Measurements from ENCODE around the gene PTGDR.

PTGDR gene, protein sequence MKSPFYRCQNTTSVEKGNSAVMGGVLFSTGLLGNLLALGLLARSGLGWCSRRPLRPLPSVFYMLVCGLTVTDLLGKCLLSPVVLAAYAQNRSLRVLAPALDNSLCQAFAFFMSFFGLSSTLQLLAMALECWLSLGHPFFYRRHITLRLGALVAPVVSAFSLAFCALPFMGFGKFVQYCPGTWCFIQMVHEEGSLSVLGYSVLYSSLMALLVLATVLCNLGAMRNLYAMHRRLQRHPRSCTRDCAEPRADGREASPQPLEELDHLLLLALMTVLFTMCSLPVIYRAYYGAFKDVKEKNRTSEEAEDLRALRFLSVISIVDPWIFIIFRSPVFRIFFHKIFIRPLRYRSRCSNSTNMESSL

DNA sequence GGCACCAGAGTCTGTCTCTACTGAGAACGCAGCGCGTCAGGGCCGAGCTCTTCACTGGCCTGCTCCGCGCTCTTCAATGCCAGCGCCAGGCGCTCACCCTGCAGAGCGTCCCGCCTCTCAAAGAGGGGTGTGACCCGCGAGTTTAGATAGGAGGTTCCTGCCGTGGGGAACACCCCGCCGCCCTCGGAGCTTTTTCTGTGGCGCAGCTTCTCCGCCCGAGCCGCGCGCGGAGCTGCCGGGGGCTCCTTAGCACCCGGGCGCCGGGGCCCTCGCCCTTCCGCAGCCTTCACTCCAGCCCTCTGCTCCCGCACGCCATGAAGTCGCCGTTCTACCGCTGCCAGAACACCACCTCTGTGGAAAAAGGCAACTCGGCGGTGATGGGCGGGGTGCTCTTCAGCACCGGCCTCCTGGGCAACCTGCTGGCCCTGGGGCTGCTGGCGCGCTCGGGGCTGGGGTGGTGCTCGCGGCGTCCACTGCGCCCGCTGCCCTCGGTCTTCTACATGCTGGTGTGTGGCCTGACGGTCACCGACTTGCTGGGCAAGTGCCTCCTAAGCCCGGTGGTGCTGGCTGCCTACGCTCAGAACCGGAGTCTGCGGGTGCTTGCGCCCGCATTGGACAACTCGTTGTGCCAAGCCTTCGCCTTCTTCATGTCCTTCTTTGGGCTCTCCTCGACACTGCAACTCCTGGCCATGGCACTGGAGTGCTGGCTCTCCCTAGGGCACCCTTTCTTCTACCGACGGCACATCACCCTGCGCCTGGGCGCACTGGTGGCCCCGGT lies at the start of gene PTGDR:
TSS of gene PTGDR (plus strand) at position 198 of the 778 bp plus-strand sequence. CDS start at position 315, 117 bp downstream.
- peak; percentile 23 for DNase-seq (ENCODE audit: low spot score)

DNA sequence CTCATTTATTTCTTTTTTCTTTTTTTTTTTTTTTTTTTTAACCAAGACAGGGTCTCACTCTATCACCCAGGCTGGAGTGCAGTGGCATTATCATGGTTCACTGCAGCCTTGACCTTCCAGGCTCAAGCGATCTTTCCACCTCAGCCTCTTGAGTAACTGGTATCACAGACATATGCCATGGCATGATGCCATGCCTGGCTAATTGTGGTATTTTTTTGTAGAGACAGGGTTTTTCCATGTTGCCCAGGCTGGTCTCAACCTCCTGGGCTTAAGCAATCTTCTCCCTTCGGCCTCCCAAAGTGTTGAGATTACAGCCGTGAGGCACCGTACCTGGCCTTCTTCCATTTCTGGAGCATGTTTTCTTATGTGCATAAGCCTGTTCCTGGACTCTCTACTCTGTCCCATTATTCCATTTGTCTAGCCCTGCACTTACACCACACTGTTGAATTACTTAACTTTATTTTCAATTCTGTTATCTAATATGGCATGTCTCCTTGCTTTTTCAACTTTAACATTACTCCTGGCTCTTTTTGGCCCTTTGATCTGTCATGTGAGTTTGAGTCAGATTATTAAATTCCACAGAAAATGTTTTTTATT lies 47.9 kb upstream of the PTGDR start:
- DNase-seq (ENCODE audit: low spot score): no peak

DNA sequence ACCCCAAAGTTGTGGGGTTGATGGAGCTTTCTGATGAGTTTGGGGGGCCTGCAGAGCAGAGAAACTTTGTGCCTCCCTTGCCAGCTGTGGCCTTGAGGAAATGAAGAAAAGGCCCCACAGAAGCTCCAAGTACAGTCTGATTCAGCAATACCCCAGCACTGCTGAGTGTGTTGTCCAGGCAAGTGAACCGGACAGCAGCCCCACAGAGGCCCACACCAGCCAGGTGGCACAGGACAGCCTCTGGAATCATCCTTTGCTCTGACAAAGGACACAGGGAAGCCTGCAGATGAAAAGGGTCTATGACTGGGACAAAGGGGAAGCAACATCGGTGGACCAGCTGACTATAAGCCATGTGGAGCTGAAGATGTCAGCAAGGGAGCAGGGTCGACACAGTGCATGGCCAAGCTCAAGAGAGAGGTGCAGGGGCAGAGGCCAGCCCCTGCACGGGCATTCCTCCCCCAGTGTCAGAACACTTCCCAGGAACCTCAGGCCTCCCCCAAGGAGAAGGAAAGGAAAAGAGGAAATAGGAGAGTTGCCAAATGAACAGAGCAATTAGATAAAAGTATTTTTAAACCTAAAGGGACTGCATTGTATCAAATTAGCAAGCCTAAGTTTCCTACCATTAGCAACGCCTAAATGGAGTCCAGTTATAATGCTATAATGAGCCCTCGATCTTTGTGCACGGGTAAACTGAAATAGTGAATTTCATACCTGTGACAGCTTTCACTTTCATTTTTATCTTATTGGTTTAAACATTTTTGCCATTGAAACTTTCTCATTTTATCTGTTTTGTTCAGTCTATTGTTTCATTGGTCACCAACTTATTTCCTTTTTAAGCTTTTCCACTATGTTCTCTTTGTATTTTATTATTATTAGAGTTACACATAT lies 46.3 kb upstream of the PTGDR start:
- no peak for DNase-seq (ENCODE audit: low spot score)

DNA sequence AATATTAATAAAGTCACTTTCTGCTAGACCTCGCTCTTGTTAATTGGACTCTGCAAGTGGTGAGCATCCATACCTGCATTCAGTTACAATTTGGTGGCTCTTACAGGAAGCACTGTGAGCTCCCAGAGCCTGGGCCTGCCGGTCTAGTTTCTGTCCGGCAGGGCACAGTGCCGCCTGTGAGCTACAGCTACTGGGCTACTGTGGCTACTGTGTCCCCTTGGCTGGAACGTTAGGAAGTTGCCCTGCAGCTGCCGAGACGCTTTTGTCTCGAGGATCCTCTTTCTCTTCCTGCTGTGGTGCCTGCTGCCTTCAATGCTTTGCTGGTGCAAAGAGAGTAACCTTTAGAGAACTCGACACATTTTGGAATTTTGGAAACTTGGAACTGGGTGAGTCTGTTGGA lies 44.6 kb upstream of the PTGDR start:
- no peak for DNase-seq (ENCODE audit: low spot score)

DNA sequence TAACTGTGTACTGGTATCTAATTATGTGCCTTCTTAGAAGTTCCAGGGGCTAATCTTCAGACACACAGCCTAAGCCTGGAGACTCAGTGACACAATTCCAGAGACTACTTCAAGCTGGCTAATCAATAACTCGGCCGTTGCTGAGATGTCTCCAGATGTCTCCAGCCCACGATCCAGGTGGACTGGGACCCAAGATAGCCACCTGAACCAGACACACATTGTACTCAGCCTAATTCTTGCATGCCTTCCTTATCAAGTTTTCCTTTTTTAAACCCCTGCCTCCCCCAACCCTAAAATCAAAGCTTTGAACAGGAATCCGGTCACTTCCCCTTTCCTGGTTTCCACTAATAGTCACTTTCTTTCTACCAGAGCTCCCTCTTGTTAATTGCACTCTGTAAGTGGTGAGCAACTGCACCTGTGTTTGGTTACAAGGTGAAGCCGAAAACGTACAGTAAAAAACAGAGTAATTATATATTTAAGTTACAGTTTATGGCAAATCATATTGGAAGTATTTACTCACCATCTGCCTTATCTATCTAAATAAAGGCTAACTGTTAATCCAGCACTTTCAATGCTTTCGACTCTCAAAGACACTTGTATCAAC lies 39.8 kb upstream of the PTGDR start:
- DNase-seq (ENCODE audit: low spot score): no peak

DNA sequence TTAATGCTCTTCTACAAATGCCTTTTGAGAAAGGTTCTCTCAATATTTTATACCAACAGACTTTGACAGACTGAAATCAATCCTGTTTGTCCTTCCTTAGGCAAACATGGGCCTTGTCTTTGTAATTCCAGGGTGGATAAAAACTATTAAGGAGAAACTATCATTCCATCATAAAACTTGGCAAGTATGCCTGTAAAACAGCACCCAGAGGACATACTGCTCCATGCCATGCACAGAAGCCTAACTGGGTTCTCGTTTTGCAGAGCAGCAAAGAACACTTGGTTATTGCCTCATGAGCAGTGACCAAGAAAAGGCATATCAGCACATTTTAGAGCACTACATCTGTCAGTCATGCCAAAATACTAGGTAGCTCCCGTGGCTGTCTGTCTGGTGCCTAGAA lies 33.8 kb upstream of the PTGDR start:
- no peak for DNase-seq (ENCODE audit: low spot score)

DNA sequence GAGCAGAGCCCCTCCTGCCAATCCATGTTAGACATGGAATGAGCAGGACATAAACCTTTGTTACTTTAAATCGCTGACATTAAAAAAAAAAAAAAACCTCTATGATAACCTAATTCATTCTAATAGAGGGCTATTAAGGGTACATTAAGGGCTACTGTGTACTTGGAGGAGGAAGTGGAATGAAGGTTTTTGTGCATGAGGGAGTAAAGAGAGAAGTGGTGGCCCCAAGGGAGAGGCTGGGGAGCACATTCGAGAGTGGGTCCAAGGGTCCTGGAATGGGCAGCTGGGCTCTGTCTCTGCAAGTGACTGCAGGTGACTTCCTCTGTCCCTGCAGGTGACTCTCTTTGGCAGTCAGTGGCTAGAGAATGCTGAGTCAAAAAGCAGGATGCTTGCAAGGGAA lies 32.1 kb upstream of the PTGDR start:
- no peak for DNase-seq (ENCODE audit: low spot score)

DNA sequence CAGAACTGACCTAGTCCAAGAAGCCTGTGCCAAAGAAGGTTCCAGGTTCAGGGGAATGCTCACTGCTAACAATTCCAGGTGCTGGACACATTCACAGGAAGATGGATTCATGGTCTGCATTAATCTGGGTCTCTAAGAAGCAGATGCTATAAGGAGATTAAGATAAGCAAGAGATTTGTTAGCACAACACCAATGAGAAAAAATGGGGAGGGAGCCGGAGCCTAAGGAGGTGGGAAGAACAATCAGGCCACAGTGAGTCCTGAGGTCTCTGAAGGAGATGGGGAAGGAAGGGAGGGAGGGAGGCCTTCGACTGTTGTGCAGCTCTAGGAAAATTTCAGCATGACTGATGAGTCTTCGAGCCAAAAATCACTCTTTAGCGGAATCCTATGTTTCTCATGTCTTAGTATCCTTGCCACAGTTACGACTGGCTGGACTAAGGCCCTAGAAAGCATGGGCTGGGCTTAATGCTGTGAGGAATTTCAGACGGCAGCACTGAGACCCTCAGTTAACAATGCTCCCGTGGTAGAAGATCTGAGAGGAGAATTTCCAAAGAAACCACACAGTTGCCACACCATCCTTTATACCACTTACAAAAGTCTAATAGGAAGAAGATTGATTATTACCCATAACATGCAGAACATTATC lies 31.5 kb upstream of the PTGDR start:
- DNase-seq (ENCODE audit: low spot score): no peak

DNA sequence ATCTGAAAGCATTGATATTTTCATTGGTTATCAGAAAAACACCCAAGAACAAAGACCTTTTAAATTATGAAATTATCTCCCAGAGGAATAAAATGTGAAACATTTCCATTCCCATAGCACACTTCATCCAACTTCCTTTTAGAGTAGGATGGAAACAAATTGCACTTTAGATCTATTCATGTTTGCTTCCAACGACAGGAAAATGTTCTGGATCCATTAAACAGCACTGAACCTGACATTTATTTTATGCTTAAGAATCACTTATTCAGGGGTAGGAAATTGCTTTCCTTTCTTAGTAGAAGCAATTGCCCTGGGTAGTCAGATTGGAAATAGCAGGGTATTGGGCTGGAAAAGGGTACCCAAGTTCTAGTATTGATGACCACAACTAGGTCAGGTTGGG lies 28.8 kb upstream of the PTGDR start:
- no peak for DNase-seq (ENCODE audit: low spot score)

DNA sequence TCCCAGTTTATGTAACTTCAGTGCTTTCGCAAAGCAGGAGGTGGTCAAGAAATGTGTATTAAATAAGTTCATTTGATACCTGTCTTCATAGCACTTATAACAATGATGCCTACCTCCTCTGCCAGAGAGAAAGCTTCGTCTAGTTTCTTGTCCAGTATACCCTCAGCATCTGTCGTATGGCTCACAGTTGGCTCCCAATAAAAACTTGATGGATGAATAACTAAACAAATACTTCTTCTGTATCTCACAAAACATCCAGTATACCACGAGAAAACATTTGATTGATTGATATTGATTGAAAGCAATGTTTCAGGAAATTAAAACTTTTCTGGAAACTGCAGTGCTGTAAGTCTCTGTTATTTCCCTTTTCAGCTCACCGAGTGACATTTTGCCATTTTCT lies 26.9 kb upstream of the PTGDR start:
- no peak for DNase-seq (ENCODE audit: low spot score)

DNA sequence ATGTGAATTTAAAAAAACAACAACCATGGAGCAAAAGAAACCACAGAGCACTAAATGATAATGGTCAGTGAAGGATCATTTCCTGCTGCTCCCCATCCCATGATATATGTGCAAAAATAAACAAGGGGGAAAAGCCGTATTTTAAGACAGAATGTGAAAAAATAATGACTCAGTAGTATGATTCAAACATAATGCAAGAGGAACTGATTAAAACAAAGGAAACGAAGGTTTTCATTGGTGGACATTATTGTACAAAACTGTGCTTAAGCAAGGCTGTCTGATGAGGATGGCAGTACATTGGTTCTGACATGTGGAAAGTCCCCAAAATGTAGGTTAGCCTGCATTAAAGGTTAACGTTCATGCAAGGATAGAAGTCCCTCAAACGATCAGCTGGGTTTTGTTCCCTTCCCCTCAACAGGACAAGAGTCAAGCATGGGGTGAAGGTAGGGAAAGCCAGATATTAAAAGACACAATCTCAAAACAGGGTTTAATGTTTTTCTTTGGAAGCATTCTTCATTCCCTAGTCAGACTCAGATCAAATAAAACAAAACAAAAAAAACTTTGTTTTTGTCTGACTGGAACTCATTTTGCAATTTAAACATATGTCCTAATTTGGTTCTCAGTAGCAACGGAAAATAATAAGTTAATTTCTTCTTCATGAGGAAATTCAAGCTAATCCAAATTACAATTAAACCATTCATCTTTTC lies 26.3 kb upstream of the PTGDR start:
- DNase-seq (ENCODE audit: low spot score): peak; percentile 63

DNA sequence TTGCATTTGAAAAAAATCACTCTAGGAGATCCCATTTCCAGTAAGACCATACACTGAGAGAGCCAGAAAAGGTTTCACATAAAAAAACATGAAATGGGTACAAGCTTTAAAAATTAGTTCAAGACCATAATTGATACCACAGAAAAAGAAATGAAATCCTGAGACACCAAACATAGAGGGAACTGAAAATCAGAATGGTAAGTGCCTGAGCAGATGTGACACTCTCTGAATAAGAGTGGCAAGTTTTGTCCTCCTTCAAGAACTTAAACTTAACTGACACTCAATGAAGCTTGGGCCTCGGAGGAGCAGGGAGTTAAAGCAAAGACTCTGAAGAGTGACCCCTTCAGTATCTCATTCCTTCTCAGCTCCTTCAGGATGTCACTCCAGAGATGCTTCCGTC lies 23.2 kb upstream of the PTGDR start:
- no peak for DNase-seq (ENCODE audit: low spot score)

DNA sequence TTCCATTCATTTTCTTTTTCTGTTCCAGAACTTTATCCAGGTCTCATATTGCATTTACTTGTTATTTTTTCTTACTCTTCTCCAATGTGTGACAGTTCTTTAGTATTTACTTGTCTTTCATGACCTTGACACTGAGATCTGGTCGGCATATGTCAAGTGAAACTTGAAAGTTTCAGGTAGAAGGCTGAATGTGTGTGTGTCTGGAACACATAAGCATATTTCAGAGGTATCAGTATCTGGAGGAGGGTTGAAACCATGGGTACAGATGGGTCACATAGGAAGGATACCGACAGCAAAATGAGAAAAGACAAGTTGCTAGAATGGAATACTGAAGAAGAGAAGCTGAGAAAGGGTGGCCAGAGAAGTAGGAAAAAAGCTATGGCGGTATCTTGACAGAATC lies 22.5 kb upstream of the PTGDR start:
- DNase-seq (ENCODE audit: low spot score): no peak

DNA sequence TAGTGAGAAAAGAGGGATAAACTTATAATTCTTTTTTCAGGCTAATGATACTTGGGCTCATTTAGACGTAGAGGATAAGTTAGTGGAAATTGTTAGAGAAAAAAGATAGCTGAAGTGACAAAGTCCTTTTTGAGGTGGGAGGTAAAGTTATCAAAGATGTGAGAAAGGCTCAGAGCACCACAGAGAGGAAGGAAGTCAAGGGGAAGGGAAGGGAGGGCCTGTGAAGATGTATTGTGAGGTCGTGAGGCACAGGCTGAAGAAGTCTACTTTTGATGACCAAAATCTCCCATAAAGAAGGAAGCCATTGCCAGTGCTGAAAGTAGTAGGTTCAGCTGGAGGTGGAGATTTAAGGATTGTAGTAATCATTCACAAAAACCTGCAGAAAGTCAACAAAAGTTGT lies 19.4 kb upstream of the PTGDR start:
- no peak for DNase-seq (ENCODE audit: low spot score)

DNA sequence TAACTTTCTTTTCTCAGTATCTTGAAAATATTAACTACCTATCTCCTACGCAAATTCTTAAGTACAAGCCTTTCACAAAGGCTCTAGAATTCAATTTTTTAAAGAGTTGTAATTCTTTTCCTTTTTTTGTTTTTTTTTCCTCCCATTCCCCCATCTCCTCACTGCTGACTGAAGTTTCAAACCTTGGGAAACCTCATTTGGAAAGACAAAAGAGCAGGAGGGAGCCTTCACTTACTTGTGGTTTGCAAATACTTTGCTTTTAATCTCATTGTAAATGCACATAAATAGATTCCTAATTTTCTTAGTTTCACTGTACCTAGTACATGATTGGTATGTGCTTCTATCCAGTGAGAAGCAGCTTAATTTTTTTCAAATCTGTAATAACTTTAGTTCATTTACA lies 15.8 kb upstream of the PTGDR start:
- DNase-seq (ENCODE audit: low spot score): no peak

DNA sequence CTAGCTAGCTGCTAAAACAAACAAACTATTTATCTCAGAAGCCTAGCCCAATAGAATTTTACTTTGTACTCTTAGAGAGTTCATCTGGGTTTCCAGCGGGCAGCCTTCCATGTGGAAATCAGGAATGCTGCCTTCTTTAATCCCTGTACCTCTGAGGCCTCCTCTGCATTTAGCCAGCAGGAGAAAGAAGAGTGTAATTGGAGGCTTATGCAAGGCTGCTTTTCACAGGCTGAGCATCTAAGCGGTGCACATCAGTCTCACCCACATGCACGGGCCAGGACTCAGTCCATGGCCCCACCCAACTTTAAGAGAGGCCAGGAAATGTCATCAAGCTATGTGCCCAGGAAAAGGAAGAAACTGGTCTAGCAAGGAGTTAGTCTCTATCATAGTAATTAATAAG lies 14.0 kb upstream of the PTGDR start:
- DNase-seq (ENCODE audit: low spot score): no peak

DNA sequence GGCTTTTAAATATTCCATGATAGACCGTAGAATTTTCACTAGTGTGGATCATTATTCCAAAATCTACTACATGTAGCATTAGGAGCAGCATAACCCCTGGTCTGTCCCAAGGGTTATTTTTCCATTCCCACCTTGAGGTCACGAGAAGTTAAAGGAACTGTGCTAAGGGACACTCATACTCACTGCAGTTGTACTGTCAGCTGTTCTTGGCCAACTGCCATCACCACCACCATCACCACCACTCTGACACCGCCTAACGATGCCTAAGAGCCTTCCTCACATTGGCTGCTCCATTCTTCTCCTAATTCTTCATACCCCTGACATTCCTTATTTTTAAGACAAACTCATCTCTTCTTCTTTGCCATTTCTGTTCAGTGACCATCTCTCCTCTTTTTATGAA lies 13.4 kb upstream of the PTGDR start:
- no peak for DNase-seq (ENCODE audit: low spot score)

DNA sequence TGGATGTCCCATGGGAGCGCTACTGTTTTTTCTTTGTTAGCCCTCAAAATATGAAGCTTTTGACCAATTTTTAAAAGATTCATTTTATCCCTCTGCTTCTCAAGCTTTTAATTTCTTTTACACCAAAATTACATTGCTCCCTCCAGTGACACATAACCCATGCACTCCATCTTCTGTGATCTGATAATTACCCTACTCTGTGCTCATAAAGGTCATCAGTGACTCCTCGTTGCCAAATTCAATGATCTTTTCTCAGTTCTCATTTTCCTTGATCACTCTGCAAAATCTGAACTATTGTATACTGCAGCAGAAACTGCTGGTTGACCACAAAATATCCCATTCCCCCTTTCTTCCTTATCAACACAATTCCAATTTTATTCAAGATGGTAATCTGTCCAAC lies 8.7 kb upstream of the PTGDR start:
- no peak for DNase-seq (ENCODE audit: low spot score)

DNA sequence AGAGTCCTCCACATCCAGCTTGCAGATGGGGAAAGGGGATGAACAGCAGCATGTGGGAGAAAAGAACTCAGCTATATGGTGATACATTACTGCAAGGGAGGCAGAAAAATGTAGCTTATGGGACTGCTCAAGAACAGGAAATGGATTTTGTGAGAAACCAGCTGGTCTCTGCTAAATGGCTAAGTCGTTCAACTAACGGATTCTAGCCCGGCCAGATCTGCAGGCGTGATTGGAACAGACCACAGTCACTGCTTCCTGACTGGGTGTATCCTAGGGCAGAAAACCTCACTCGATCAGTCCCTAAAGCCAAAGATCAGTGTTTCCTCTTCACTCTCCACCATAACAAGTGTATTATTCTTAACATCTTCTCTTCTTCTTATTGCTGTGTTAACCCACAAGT lies 8.1 kb upstream of the PTGDR start:
- no peak for DNase-seq (ENCODE audit: low spot score)

DNA sequence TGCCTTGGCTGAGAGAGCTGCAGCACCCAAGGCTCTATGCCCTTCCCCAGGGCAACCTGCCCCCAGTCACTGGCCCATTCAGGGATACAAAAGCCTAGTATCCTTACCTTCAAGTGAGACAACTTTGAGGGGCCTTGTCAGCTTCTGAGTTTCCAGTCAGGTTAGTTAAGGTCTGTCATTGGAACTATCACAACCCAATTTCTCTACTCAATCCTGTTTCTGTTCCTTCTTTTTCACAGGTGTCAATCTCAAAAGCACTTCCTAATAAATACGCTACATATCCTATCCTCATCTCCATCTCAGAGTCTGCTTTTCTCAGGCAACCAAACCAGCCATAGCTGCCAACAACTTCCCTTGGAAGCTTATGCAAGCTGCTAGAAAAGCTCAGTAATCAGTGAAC lies 4.9 kb upstream of the PTGDR start:
- DNase-seq (ENCODE audit: low spot score): no peak

DNA sequence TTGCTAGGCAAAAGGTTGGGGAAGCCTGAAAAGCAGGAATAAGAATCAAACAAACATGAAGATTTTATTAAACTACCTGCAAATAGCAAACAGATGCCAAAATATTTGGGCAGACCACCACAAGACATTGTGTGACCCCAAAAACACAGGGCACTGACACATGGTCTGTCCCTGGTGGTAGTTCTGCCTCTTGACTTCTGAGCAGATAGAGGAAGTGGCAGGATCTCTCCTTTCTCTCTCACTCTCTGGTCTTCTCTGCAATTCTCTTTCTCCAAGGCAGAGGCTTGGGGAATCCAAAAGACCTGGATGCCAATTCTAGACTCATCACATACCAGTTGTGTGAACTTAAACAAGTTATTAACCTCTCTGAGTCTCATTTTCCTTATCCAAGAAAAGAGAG lies 4.3 kb upstream of the PTGDR start:
- DNase-seq (ENCODE audit: low spot score): no peak
